ENCODE data around the gene JPH3. TPM values are rescaled to one million over a fixed set of nuclear protein-coding genes. Genes with fewer than 3 reads are reported as not detected.

The JPH3 gene
- total RNA-seq, 1 donor from 2014 or later: not detected

DNA sequence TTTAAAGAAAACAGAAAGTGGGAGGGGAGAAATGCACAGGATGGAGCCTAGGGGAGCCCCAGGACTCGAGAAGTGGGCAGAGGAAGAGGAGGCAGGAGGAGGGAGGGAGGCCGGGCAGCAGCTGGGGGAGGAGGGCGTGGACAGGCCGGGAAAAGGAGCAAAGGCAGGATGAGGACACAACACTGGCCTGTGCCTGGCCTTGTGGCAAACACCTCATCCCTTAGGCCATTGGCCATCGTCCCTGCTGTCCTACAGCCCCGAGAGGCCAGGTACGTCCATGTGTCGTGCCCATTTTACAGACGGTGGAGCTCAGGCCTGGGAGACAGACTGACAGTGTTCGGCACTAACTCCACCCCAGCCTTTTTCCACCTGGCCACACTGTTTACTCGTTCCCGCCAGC is 15.9 kb downstream of the JPH3 start:
- ATAC-seq (no peak), DNase-seq (ENCODE audit: missing footprints) (peak; percentile 14)

DNA sequence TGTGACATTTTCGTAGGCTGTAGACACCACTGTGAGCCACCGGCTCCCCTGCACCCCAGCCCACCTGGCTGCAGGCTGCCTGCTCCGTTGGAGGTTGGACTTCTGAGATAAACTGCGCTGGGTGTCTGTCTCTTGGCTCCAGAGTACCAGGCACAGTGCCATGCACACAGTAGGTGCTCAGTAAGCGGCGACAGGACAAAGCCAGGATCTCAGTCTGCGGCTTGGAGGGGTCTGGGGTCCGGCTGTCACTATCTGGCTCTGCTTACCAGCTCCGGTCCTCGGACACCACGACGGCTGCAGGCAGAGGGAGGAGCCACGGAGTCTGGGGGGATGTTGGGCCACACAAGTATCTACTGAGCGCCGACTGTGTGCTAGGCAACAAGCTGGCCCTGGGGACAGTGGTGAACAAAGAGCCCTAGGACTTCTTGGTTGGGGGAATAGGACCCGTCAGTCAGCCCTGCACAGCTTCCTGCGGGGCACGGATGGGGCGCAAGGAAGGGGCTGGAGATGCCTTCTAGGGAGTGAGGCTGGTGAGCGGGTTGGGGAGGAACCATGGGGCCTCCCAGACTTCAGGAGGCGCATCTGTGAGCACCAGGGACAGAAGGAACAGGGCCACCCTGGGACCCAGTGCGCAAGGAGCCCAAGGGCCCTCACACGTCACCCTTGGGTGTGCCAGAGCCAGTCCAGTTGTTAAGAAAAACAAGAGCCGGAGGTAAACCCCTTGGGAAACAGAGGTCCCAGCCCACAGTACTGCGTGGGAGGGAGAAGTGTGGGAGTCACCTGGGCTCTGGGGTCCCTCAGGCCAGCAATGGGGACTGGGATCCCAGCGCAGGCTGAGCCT is 17.3 kb downstream of the JPH3 start:
- ATAC-seq (no peak), DNase-seq (ENCODE audit: missing footprints) (peak; percentile 28)
- intact Hi-C loops (cut with DNase I): no loop called here

More for the DNA sequence above, 15.9 kb downstream of the JPH3 start:
- intact Hi-C loops (cut with DNase I): no loop called here

DNA sequence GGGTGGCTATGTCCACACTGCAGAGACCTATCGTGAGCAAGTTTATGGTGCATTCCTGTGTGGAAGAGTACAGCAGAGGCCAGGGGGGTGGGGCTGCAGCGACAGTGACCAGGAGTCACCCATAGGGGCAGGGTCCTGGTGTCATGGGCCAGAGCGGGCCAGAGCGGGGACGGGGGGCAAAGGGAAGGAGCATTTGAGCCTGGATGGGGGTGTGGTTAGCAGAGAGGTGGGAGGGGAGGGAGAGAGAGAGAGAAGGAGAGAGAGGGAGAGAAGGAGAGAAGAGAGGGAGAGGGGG is 17.8 kb downstream of the JPH3 start:
- ATAC-seq (no peak), DNase-seq (ENCODE audit: missing footprints) (peak; percentile 37)
- intact Hi-C loops (cut with DNase I): no loop called here

DNA sequence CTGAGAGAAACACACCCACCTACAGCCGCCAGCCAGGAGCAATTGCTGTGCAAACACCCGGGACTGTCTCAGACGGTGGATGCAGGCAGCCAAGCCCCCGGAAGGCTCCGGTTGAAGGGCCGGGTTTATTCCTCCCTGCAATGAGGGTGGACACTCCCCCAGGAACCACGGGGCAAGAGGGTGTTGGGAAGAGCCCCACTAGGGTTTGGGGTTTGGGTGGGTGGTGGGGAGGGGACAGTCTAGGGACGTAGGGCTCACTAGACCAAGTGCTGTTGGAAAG is 19.2 kb downstream of the JPH3 start:
- intact Hi-C loops (cut with DNase I): no loop called here
- peak; percentile 14 for DNase-seq (ENCODE audit: missing footprints)
- ATAC-seq: no peak

DNA sequence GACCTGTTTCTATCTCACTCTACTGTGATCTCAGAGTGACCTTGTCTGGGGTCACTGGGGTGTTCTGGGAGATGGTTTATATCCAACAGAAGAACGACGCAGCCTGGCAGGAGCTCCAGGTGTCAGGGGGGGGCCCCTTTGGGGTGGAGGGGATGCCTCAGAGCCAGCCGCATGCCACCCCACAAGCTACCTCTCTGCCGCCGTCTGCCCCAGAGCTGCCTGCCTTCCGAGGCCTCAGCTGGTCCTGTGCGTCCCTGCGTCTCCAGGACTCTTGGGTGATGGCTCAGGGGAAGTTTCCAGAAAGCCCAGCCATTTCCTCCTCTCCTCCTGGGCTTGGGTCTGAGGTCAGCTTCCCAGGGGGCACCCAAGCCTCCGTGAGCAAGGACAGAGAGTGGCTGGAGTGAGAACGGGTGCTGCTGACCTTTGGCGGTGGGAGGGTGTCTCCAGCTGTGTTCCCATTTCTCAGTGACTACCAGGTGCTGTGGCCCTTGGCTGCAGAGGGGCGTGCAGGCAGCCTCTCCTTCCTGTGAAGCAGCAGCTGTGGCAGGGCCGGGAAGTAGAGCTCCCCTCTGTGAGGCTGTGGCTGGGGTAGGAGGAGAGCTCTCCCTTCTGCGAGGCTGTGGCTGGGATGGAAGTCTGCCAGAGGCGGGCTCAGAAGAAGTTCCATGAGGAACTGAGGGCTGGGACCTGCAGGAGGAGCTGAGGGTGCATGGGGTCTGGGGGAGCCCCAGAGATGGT is 19.8 kb downstream of the JPH3 start:
- DNase-seq (ENCODE audit: missing footprints) (peak; percentile 39), ATAC-seq (no peak)
- intact Hi-C loops (cut with DNase I): no loop called here

DNA sequence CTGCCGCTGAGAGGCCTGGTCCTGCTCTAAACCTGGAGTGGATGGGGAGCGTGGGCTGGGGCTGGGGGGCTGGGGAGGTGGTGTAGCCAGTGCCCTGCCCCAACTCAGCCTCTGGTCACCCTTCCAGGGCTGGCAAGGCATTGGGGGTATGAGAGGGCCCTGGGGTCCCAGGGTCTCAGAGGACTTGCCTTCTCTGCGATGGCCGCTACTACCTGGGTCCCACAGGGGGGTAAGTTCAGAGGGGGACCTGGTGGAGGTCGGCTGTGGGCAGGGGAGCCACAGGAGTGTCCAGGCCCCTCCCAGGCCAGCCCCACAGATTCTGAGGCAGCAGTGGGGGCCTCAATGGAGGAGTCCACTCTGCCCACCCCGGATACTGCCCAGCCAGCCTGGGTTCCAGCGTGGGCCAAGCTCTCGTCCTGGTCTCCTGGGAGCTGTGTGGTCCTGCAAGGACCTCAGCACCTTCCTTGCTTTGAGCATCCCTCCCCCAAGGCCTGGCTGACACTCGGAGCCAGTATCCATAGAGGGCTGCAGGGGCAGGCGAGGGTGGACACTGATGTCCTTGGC is 20.5 kb downstream of the JPH3 start:
- DNase-seq (ENCODE audit: missing footprints) (peak; percentile 61), ATAC-seq (no peak)
- intact Hi-C loops (cut with DNase I): no loop called here

DNA sequence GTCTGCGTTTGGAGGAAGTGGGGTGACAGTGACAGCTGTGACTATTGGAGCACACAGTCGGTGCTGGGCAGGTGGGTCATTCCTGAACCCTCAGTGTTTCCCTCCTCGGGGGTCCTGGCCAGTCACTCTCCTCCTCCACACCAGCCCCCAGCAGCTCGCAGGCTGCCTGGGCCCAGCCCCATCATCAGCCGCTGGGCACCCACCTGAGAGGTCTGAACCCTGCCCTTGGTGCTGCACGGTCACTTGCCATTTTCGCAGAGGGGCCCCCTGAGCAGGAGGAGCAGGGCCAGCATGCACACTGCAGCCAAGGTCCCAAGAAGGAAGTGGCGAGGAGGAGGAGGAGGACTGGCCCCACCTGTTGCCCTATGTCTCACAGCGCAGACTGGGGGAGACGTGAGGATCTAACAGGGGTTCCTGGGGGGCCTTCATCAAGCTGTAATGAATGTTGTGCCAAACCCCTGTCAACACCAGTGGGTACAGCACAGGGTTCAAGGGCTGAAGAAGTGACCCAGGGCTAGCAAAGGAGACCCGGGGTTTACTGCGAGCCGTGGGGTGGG is 23.0 kb downstream of the JPH3 start:
- no peak for ATAC-seq
- peak; percentile 61 for DNase-seq (ENCODE audit: missing footprints)
- intact Hi-C loops (cut with DNase I): no loop called here

DNA sequence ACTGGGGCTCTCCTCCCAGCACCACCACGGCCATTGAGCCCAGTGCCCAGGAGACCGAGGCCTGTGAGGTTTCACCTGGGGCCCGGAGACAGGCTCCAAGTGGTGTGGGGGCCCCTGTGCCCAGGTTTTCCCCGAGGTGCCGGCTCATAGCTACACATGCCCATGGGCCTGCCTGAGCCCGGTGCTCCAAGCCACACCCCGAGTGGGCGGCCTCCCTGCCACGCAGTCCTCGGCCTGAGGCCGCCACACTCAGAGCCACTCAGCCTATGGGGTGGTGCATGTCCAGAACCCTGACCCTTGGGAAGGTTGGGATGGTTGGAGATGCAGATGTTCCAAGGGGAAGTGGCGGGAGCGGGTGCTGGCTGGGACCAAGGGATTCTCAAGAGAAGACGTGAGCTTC is 24.1 kb downstream of the JPH3 start:
- ATAC-seq (no peak), DNase-seq (ENCODE audit: missing footprints) (peak; percentile 45)
- intact Hi-C loops (cut with DNase I): no loop called here

DNA sequence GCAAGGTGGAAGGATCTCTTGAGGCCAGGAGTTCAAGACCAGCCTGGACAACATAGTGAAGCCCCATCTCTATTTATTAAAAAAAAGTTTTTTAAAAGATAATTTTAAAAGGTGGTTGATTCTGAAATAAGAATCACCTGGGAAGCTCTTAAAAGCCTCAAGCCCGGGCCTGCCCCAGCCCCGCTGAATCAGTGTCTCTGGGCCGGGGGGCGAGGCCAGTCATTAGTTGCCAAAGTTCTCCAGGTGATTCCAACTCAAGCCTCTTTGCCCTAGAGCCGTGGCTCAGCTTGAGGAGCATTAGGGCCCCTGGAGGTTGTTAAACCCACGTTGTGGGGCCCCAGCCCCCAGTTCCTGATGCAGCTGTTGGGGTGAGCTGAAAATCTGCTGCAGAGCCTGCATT is 24.6 kb downstream of the JPH3 start:
- intact Hi-C loops (cut with DNase I): no loop called here
- DNase-seq (ENCODE audit: missing footprints): peak; percentile 13
- ATAC-seq: no peak

DNA sequence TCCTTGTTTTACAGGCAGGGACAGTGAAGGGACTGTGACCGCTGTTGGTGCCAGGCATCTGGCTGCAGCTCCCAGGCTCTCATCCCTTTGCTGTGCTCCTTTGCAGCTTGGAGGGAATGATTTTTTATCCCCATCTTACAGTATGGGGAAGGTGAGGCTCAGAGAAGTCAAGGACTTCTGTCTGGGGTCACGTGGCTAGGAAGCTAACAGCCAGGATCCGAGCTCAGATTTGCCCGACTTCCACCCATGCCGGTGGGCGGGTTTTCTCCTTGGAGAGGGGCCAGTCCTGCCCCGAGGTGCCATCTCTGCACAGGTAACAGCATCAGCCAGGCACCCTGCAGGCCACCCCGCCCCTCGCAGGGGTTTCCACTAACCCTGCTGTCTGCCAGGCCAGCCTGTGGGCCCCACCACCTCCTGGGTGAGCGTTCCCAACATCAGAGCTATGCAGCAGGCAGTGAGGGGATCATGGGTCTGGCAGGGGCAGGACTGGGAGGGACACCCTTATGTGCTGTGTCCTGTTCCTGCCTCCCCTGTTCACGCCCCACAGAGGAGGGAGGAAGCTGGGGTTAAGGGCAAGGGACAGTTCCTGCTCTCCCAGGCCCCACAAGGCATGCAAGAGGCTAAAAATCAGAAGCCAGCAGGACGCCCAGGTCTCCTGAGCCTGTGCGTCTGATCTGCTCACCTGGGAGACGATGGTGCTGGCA is 25.4 kb downstream of the JPH3 start:
- ATAC-seq (no peak), DNase-seq (ENCODE audit: missing footprints) (peak; percentile 22)
- intact Hi-C loops (cut with DNase I): no loop called here

DNA sequence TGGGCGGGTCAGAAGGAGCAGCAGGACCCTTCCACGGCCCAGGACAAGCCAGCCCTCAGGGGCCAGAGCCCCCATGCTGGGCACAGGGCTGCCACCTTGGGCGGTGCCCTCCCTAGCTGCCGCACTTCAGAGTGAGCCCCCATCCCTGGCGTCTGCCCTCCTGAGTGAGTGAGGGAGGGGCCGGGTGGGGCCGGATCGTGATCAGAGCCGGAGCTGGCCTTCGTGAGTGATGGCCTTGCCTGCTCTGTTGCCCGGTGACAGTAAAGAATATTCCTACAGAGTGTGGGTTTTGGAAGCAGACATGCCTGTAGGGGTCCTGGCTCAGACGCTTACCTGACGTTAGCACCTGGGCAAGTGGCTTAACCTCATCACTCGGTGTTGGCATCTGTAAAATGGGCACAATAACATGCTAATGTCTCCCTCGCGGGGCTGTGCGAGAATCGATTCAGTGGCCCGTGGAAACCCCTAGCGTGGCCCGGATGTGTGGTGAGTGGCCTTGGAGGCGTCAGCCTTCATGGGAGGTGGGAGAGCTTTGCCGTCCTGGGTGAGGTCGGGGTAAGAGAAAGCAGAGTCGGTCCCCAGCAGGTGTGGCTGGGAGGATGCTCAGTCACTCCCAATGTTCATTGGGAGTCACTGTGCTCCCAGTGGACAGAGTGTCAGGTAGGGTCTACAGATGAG is 26.1 kb downstream of the JPH3 start:
- DNase-seq (ENCODE audit: missing footprints): peak; percentile 22
- intact Hi-C loops (cut with DNase I): no loop called here
- no peak for ATAC-seq

DNA sequence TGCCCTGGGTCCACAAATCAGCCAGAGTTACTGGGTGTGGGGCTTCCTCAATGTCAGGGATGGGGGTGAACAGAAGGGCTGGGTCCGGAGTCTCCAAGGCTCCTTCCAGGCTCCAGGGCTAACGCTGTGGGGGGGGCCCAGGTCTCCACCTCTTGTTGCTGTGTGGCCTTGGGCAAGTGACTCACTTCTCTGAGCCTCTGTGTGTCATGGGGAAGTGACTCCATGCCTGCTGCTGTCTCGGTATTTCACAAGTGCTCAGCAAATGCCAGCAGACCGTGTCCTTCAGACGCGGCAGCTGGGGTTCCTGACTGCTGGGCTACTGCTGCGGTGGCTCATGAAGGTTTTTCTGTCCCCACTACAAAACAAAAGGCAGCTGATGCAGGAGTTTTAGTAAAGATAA is 26.6 kb downstream of the JPH3 start:
- intact Hi-C loops (cut with DNase I): no loop called here
- no peak for ATAC-seq
- peak; percentile 31 for DNase-seq (ENCODE audit: missing footprints)

DNA sequence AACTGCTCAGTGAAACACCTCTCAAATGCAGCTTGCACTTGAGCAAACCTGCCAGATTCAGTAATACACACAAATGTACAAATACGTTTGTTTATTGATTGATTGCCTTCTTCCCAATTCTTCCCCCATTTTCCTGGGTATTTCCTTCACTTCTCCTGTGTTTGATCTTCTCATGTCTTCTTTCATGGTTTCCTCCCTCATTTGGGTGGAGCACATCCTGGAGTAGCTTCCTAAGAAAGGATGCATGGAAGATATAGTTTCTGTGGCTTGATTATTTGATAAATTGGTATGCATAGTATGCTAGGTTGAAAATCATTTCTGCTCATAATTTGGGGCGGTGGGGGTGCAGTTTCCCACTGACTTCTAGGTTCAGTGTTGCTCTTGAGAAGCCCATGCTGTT is 28.8 kb downstream of the JPH3 start:
- ATAC-seq (no peak), DNase-seq (ENCODE audit: missing footprints) (no peak)
- intact Hi-C loops (cut with DNase I): loop anchor here (10.0 kb wide), 1 partner anchor 316 kb away; the partner anchor contains the start of gene C16orf95

DNA sequence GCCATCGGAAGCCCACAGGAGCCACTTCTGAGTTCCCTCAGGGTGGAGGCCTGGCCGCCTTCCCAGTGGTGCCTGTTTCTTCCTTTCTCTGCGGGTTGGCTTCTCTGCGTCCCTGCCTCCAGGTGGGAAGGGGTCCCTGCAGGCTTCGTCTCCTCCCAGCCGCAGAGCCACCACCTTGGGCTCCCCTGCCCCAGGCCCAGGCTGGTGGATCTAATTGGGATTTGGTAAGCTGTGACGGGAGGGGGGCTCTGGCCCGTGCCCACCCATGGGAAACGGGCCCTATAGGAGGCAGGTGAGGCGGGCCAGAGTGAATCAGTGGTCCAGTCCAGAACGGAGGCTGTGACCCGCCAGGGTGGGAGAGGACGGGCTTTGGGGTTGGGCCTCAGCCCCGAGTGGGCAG is 32.1 kb downstream of the JPH3 start:
- peak; percentile 37 for DNase-seq (ENCODE audit: missing footprints)
- no peak for ATAC-seq
- intact Hi-C loops (cut with DNase I): loop anchor here (2.0 to 10.0 kb wide), 2 partner anchors 46 to 320 kb away; partner anchors contain the start of gene C16orf95

DNA sequence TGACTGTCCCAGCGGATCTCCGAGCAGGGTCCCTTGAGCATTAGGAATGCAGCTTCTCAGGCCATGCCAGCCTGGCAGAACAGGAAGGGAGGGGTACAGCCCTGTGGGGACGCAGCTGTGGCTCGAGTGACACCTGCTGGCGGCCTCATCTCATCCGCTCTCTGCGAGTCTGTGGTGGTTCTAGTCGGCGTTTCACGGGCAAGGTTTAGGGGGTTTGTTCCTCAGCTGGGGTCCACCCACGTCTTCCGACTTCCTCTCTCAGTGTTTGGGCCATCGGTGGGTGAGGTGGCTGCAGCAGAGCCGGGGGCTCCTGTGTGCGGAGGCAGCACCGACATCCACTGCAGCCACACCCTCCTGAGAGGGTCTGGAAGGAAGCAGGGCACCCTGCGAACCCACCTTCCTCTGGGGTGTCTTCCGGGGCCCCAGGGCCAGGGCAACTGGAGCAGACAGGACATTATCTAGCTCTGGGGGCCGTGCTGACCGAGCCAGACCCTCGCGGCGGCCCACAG is 33.3 kb downstream of the JPH3 start:
- ATAC-seq (peak; percentile 78), DNase-seq (ENCODE audit: missing footprints) (peak; percentile 71)

DNA sequence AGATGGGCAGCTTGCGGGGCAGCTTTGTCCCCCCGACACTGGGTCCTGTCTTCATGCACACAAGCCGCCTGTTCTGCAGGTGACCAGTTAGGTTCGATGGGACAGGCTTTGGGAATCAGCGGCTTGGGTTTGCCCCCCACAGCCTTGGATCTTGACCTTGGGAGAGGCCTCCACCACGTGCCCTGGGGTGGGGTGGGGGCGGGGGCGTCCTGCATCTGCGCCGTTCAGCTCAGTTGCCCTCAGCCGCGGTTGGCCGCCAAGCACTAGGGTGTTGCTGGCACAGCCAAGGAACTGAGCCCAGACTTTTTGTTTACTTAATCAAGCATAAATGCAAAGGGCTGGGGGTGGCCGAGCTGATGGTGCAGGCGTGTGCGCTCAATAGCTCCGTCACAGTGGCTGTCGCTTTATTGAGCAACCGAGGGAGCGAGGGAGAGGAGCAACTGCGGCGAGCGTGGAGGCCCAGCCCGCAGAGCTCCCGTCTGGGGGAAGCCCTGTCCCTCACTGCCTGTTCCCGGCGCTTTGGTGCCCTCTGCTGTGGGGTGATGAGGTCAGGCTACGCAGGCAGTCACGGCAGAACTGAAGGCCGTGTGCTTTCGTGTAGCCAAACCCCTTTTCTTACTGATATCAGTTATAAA is 33.9 kb downstream of the JPH3 start:
- DNase-seq (ENCODE audit: missing footprints): peak; percentile 89
- ATAC-seq: peak; percentile 97
- intact Hi-C loops (cut with DNase I): loop anchor here (5.0 to 10.0 kb wide), 3 partner anchors 84 to 321 kb away; partner anchors contain the start of gene C16orf95

More for the DNA sequence above, 33.3 kb downstream of the JPH3 start:
- intact Hi-C loops (cut with DNase I): loop anchor here (2.0 to 10.0 kb wide), 4 partner anchors 47 to 321 kb away; partner anchors contain the start of gene C16orf95

DNA sequence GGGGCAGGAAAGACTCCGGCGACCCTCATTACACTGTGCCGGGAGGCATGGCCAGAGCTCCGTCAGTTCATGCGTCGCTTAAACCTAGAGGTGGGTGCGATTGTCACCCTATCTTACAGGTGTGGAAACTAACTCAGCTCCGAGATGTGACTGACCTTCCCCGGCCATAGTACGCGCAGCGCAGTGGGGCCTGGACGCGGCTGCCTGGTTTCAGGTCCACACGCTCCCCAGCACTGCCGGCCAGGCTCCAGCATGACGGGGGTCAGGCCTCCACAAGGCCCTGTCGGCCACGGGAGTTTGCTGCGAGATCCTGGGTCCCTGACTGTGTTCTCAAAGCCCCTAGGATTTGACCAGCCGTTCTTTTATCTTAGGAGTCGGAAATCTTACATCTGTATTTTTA is 34.4 kb downstream of the JPH3 start:
- no peak for ATAC-seq
- intact Hi-C loops (cut with DNase I): loop anchor here (5.0 to 10.0 kb wide), 3 partner anchors 84 to 322 kb away; partner anchors contain the start of gene C16orf95
- DNase-seq (ENCODE audit: missing footprints): peak; percentile 64

DNA sequence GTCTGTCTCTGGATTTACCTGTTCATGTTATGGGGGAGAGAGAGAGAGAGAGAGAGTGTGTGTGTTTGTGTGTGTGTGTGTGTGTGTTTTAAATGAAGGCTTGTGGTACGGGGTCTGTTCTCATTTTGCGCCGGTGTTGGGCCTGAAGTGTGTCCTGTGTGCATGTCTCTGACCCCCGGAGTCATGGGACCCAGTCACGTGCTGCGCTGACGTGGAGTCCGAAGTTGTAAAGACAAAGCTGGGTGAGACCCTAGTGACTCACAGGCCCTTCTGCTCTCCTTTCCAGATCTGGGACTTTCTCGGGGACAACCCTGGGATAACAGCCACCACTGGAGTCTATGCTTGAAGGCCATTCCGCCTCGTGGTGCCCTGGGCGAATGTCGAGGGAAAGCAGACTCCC is 35.0 kb downstream of the JPH3 start:
- ATAC-seq: no peak
- intact Hi-C loops (cut with DNase I): loop anchor here (5.0 to 10.0 kb wide), 3 partner anchors 85 to 323 kb away; partner anchors contain the start of gene C16orf95

More for the DNA sequence above, 35.0 kb downstream of the JPH3 start:
- peak; percentile 11 for DNase-seq (ENCODE audit: missing footprints)
